UCSD-AML1 (cell line): ENCODE results near the gene SYNE4.
"Not testable (repeated sequence)": the region's sequence is repeated elsewhere in the genome, so short reads cannot be mapped to it uniquely, and the experiment has no call there.

Experiments
- DNase-seq: peaks from one replicate; lab custom pipeline; 2025; ENCODE audit not compliant: unreplicated experiment; lab: John Stamatoyannopoulos, UW

Gene SYNE4, protein sequence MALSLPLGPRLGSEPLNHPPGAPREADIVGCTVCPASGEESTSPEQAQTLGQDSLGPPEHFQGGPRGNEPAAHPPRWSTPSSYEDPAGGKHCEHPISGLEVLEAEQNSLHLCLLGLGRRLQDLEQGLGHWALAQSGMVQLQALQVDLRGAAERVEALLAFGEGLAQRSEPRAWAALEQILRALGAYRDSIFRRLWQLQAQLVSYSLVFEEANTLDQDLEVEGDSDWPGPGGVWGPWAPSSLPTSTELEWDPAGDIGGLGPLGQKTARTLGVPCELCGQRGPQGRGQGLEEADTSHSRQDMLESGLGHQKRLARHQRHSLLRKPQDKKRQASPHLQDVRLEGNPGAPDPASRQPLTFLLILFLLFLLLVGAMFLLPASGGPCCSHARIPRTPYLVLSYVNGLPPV

DNA sequence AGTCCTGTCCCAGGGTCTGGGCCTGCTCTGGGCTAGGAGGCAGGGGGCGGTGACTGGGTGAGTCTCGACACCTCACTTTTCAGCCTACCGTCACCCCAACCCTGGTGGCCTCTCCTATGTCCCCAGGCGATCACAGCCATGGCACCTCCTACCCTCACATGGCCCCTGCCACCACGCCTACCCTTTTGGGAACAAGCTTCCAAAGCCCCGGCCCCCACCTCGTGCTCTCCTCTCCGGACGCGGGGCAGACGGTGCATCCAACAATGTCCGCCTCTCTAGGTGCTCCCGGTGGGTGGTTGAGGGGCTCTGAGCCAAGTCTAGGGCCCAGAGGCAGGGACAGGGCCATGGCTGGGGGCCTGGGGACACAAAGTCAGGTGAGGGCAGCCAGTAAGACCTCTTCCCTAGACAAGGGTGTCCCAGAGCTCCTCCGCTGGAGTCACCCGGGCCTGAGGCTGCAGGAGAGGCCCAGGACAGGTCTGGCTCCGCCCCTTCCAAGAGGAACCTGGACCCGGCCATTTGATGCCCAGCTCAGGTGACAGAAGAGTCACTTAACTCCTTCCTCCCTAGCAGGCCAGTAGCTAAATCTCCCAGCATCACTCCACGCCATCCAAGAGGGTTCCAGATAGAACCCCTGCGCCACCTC is at the start of gene SYNE4:
TSS of gene SYNE4 (minus strand) at position 478 of the 643 bp plus-strand sequence. CDS start at position 346, 132 bp downstream.
- no peak for DNase-seq

DNA sequence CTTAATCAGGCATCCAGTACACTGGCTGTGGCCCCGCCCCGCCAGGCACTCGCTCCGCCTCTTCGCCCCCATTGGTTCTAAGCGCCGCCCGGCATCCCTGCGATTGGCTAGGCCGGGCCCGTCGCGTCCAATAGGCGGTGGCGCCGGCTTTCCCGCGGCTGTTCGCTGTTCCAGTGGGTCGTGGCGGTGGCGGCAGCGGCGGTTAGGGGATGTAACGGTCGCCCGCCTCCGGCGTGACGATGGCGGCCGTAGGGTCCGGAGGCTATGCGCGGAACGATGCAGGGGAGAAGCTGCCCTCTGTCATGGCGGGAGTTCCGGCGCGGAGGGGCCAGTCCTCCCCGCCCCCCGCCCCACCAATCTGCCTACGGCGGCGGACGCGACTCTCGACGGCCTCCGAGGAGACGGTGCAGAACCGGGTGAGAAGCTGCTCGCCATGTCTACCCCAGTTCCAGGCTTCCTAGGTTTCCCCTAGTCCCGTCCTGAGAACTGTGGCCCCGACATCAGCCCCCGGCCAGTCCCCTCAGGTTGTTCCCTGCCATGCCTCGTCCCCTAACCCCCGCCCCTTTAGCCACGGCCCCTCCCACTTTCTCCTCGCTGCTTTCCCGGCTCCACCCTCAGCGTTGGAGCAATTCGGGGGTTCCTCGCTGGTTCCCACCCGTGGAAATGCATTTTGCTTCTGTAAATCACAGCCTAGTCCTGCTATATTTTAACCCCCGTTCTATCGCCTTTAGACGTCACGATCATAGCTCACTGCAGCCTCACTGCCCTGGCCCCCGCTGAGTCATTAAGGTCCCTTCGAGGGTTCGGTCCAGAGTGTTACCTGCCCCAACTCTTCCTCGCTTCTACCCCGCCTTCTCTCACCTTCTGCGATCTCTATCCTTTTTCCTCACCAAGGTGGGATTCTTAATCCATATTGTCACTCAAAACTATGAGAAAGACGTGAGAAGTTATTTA is 46.4 kb upstream of the SYNE4 start, which contains the start of gene WDR62:
TSS of gene WDR62 (plus strand) at position 165 of the 954 bp plus-strand sequence. CDS start at position 240, 75 bp downstream.
- peak; percentile 98 for DNase-seq

DNA sequence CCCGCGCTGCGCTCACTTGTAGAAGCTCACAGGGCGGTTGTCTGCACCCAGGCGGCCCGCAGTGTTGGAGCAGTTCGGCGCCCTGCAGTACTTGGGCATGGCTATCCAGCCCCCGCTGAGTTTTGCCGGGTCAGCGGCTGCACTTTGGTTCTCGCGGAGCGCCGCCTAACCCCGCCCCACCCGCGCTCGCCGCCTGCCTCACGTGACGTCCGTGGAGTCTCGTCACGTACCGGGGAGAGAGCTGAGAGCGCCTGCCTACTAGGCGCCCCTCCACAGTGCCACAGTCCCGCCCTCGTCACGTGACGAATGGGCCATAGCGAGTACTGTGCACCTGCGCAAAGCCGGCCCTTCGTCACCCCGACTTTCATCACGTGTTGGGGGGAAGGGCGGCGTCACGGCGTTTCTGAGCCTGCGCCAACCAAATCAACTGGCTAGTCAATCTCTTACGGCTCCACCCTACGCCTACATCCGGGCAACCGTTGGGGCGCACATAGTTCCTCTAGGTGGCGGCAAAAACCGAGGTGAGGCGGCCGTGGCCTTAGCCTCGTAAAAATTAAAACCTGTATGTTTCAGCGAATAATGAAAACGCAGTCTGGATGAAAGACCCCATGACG is 45.6 kb upstream of the SYNE4 start, which contains the start of gene THAP8:
TSS of gene THAP8 (minus strand) at position 167 of the 614 bp plus-strand sequence. CDS start at position 99, 68 bp downstream.
- DNase-seq, result peak; percentile 99

DNA sequence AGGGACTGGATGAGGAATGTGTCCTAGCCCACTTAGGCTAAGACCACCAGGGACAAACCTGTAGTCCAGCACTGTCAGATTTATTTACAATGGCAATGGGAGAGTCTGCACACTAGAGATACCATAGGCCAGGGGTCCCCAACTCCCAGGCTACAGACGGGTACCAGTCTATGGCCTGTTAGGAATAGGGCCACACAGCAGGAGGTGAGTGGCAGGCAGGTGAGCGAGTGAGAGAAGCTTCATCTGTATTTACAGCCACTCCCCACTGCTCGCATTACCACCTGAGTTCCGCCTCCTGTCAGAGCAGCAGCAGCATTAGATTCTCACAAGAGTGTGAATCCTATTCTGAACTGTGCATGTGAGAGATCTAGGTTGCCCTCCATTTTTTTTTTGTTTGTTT is 43.0 kb upstream of the SYNE4 start:
- no peak for DNase-seq

- no peak for DNase-seq
Measured at GRCh38 chr19:36051236-36051635, 42.6 kb upstream of the SYNE4 start.

DNA sequence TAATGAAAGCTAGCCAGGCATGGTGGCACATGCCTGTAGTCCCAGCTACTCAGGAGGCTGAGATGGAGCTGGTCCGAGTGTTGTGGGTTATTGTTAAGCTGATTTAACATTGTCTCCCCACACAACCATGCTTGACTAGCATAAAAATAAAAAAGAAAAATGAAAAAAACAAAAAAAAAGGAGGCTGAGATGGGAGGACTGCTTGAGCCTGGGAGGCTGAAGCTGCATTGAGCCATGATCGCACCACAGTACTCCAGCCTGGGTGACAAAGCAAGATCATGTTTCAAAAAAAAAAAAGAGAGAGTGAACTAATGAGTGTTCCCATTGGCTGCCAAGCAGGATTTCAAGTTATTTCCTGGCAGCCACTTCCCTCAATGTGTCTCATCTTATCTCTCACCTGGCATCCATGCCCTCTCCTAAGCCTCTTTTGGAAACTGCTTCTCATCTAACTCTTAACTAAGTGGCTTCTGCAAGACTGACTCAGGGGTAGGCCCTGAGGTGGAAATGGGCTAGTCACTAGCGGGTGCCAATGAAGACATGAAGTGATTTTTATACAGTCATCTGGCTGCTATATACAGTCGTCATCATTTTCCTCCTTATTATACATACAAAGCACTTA is 40.6 kb upstream of the SYNE4 start:
- no peak for DNase-seq

DNA sequence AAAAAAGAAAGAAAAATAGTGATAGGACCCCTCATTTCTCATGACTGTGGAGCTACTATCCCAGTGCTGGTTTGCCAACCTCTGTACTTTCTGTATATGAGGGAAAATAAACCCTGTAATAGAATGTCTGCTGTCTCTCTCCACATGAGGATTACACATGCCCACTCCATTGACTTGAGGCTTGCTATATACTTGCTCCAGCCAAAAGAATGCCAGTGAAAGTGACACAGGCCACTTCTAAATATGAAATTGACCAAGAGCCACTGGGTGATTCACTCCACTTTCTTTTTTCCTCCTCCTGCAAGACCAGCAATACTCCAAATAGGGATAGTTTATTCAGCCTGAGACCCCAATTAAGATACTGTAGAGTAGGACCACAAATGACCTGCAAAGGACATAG is 39.2 kb upstream of the SYNE4 start:
- no peak for DNase-seq

DNA sequence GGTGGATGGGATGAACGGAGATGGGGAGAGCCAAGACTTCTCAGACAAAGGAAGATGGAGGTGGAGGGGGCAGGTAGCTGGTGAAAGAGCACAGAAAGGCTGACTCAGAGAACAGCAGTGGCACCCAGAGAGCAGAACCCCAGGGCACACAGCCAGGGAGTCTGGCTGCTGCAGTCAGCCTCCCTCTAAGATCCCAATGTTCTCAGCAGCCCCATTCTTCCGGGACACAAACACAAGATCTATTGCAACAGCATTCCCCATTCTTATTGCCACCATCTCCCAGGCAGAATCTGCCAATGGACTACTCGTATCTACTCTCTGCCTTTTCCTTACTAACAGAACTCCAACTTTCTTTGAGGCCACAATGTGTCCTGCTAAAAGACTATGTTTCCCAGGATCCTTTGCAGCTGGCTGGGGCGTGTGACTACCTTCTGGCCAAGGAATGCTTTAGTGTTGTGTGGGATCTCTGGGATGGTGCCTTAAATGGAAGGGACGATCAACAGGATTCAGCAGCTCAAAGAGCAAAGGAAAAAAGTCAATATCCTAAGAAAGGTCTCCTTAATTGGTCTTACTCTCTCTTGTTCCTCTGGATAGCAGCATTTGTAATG is 37.9 kb upstream of the SYNE4 start:
- no peak for DNase-seq

DNA sequence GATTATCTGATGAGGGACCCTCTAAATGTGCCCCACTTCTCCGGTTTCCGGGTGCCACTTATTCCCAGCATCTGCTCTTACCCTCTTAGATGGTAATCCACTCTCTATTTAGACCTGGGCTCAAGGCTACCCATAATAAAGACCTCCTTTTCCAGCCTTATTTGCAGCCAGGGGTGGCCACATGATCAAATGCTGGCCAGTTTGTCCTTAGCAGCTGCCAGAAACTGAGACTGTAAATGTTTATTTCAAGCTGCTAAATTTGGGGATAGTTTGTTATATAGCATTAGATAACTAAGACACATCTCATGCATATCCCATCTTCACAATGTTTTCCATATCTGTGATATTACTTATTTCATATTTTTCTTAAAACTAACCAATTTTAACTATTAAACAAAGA is 35.3 kb upstream of the SYNE4 start:
- no peak for DNase-seq

DNA sequence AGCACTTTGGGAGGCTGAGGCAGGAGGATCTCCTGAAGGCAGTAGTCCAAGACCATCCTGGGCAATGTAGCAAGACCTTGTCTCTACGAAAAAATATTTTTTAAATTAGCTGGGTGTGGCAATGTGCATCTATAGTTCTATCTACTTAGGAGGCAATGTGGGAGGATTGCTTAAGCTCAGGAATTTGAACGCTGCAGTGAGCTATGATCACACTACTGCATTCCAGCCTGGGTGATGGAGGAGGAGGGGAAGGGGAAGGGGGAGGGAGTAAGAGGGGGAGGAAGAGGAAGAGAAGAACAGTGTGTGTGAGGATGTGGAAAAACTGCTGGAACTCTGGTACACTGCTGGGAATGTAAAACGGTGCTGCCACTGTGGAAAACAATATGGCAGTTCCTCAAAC is 33.2 kb upstream of the SYNE4 start:
- DNase-seq, result no peak

GRCh38 chr19:36041092-36041491 is 32.5 kb upstream of the SYNE4 start:
- DNase-seq, result not testable (repeated sequence)

DNA sequence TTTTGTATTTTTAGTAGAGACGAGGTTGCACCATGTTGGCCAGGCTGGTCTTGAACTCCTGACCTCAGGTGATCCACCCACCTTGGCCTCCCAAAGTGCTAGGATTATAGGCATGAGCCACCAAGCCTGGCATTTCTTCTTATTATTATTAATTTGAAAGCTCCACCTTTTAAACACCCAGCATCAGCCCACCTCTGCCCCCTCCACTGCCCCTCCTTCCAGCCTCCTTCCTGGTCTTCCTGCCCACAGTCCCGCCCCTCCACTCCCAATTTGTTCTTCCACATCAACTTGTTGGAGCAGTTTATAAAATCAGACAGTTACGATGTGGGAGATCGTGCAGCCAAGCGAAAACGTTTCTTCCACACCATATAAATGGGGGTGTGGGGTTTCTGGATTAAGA is 31.9 kb upstream of the SYNE4 start:
- DNase-seq, result no peak

DNA sequence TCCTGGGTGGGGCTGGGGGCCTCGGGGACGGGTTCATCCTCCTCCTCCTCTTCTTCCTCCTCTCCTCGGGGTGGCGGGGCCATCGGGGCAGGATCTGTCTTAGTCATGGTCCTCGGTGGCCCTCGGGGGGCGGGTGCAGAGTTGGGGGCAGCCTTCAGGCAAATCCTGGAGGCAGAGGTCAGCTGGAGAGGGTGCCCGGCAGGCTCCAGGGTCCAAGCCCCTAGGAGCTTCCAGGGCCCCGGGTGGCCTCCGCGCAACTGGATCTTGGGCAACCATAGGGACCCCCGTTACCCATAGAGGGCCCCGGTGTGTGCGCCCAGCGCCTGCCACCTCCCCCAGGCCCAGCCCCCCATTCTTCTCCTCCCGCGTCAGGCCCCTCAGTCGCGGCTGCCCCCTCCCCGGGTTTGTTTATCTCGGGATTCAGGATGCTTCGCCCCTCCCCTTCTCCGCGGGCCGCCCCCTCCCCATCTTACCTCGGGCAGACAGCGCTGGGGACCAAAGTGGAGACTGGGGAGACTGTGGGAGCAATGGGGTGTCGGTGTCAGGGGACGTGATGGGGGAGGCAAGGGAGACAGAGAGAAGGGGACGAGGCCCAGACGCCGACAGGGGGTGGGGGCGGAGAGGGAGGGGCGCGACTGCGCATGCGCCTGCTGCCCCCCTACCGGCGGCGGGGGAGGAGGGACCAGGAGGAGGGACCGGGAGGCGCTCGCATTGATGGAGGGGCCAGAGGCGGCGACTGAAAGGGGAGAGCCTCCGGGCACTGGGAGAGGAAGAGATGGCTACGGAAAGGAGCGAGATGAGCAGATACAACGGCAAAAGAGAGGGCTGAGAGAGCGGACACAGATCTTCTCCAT is 23.9 kb upstream of the SYNE4 start, which contains the start of gene CLIP3:
TSS of gene CLIP3 (minus strand) at position 623 of the 854 bp plus-strand sequence. CDS start at position 107, 516 bp downstream.
- no peak for DNase-seq

GRCh38 chr19:36031308-36031707 is 22.7 kb upstream of the SYNE4 start:
- no peak for DNase-seq

DNA sequence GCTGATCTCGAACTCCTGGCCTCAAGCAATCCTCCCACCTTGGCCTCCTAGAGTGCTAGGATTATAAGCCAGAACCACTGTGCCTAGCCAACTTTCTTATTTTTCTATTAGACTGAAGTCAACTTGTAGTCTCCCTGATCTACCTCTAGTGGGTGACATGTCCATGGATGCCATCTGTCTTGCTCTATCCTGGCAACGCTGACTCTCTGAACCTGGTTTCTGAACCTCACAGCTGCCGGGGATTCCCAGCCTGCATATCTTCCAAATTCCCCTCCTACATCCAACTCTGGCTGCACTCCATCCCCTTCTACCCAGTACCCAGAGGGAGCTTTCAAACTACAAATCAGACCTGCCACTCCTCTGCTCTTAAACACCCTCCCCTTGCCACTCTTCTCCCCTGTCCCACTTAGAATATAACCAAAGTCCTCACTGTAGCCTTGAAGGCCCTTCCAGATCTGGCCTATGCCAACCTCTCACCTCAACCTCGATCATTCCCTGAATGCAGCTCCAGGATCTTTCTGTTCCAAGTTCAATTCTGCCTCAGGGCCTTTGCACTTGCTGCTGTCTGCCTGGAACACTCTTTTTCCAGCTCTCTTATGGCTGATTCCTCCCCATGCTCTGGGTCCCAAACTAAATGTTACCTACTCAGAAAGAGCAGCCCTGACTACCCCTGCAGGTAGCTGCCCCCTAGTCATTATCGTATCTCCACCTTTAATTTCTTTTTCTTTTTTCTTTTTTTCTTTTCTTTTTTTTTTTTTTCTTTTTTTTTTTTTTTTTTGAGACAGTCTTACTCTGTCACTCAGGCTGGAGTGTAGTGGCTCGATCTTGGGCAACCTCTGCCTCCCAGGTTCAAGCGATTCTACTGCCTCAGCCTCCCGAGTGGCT is 21.9 kb upstream of the SYNE4 start:
- no peak for DNase-seq

DNA sequence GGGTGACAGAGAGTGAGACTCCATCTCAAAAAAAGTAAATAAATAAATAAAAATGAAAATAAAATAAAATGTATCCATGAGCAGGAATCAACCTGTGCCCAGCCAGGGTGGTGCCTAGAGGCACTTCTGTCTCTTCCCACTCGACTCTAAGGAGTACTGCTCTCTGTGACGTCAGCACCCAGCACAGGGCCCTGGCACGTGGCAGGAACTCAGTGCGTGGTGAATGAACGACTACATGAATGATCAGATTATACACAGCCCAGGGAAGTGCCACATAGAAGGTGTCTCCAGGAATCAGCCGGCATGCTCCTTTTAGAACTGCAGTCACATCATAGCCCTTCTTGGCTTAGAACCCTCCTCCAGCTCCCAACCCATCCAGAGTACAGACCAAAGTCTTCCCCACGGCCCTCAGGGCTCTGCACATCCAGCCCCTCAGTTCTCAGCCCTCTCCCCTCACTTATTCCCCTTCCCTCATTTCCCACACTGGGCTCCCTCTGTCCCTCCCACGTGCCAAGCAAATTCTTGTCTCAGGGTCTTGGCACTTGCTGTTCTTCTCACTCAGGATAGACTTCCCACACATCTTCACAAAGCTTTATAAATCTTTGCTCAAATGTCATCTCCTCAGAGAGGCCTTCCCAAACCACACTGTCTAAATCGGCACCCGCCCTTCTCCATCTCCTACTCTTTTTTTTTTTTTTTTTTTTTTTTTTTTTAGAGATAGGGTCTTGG is 19.9 kb upstream of the SYNE4 start:
- DNase-seq, result no peak

- no peak for DNase-seq
Measured at GRCh38 chr19:36027696-36028095, 19.1 kb upstream of the SYNE4 start.
